ENCODE data around the gene ATP6V1G1. TPM values are rescaled to one million over a fixed set of nuclear protein-coding genes. Genes with fewer than 3 reads are reported as not detected.

The ATP6V1G1 gene
- total RNA-seq, 1 experiment from 2014 or later, result 172 TPM

Other genes with a start within 250 kb of the ATP6V1G1 start
- 1.5 and 2.9 TPM in 2 replicates for gene AKNA, start 199.8 kb upstream of the ATP6V1G1 start, total RNA-seq (2014; rRNA removed; shearing (Covaris generic))
- 1.3 and 1.6 TPM in 2 replicates for gene WHRN, start 82.3 kb upstream of the ATP6V1G1 start, total RNA-seq (2014; rRNA removed; shearing (Covaris generic))
- gene TMEM268, start 23.5 kb downstream of the ATP6V1G1 start, total RNA-seq (2014; rRNA removed; shearing (Covaris generic)), result 5.5 and 7.7 TPM in 2 replicates
- not detected in 2 replicates for gene TEX53, start 70.0 kb downstream of the ATP6V1G1 start, total RNA-seq (2014; rRNA removed; shearing (Covaris generic))
- not detected in 2 replicates for gene TEX48, start 94.4 kb downstream of the ATP6V1G1 start, total RNA-seq (2014; rRNA removed; shearing (Covaris generic))
- under 0.01 TPM in 1 of 2 replicates, not detected in the other for gene TNFSF15, start 218.3 kb downstream of the ATP6V1G1 start, total RNA-seq (2014; rRNA removed; shearing (Covaris generic))

Measured in Daoy (cell line).